ENCODE data around the gene LINC00305.

LINC00305 gene

GRCh38 chr18:64044616-64045015 lies 104.3 kb downstream of the LINC00305 start:
- Histone ChIP-seq H3K4me1 (ENCODE audit: insufficient read depth, insufficient read length) (no peaks in the 10 kb centered on the region), H3K27me3 (ENCODE audit: insufficient read depth, insufficient read length) (no peaks in the 10 kb centered on the region), H3K9me3 (ENCODE audit: insufficient read depth, low read length) (peaks cover 22% of the 10 kb centered on the region; the same call in 1 of the 2 replicates), H3K4me3 (ENCODE audit: insufficient read length, low read depth) (no peak overlapping the region), H3K9ac (ENCODE audit: insufficient read length, low read depth) (no peak overlapping the region), H3K36me3 (ENCODE audit: insufficient read depth, insufficient read length, low read length) (no peaks in the 10 kb centered on the region)
- no peak for TF ChIP-seq YY1 (IDR thresholded peaks at IDR 0.05; ENCODE audit: insufficient read depth, insufficient read length)
- TF ChIP-seq ZNF274 (IDR thresholded peaks at IDR 0.05; ENCODE audit: low read depth, low read length), result no peak
- no peak for DNase-seq (ENCODE audit: low read depth, low spot score)

- DNase-seq (ENCODE audit: low read depth, low spot score), result no peak
- Histone ChIP-seq H3K4me1 (ENCODE audit: insufficient read depth, insufficient read length) (no peaks in the 10 kb centered on the region), H3K9me3 (ENCODE audit: insufficient read depth, low read length) (peaks cover 22% of the 10 kb centered on the region; the same call in 1 of the 2 replicates), H3K9ac (ENCODE audit: insufficient read length, low read depth) (no peak overlapping the region), H3K4me3 (ENCODE audit: insufficient read length, low read depth) (no peak overlapping the region), H3K36me3 (ENCODE audit: insufficient read depth, insufficient read length, low read length) (no peaks in the 10 kb centered on the region), H3K27me3 (ENCODE audit: insufficient read depth, insufficient read length) (no peaks in the 10 kb centered on the region)
- no peak for TF ChIP-seq SUZ12 (IDR thresholded peaks at IDR 0.05; ENCODE audit: extremely low read depth, insufficient read depth, insufficient read length)
- TF ChIP-seq ZNF274 (IDR thresholded peaks at IDR 0.05; ENCODE audit: low read depth, low read length), result no peak
- no peak for TF ChIP-seq YY1 (IDR thresholded peaks at IDR 0.05; ENCODE audit: insufficient read depth, insufficient read length)
Measured at GRCh38 chr18:64042728-64043358, 106.0 kb downstream of the LINC00305 start.

- Histone ChIP-seq H3K27me3 (ENCODE audit: insufficient read depth, insufficient read length) (no peaks in the 10 kb centered on the region), H3K9me3 (ENCODE audit: insufficient read depth, low read length) (peaks cover 16% of the 10 kb centered on the region; the same call in 1 of the 2 replicates), H3K4me3 (ENCODE audit: insufficient read length, low read depth) (no peak overlapping the region), H3K4me1 (ENCODE audit: insufficient read depth, insufficient read length) (no peaks in the 10 kb centered on the region), H3K36me3 (ENCODE audit: insufficient read depth, insufficient read length, low read length) (no peaks in the 10 kb centered on the region), H3K9ac (ENCODE audit: insufficient read length, low read depth) (no peak overlapping the region)
- peak; percentile 39 for DNase-seq (ENCODE audit: low read depth, low spot score)
- TF ChIP-seq SUZ12 (IDR thresholded peaks at IDR 0.05; ENCODE audit: extremely low read depth, insufficient read depth, insufficient read length), result no peak
- TF ChIP-seq ZNF274 (IDR thresholded peaks at IDR 0.05; ENCODE audit: low read depth, low read length), result no peak
- no peak for TF ChIP-seq YY1 (IDR thresholded peaks at IDR 0.05; ENCODE audit: insufficient read depth, insufficient read length)
Measured at GRCh38 chr18:64037812-64038414, 111.0 kb downstream of the LINC00305 start.

- Histone ChIP-seq H3K4me3 (ENCODE audit: insufficient read length, low read depth) (no peak overlapping the region), H3K9me3 (ENCODE audit: insufficient read depth, low read length) (no peaks in the 10 kb centered on the region), H3K9ac (ENCODE audit: insufficient read length, low read depth) (no peak overlapping the region), H3K36me3 (ENCODE audit: insufficient read depth, insufficient read length, low read length) (no peaks in the 10 kb centered on the region), H3K4me1 (ENCODE audit: insufficient read depth, insufficient read length) (no peaks in the 10 kb centered on the region), H3K27me3 (ENCODE audit: insufficient read depth, insufficient read length) (no peaks in the 10 kb centered on the region)
- no peak for DNase-seq (ENCODE audit: low read depth, low spot score)
- TF ChIP-seq ZNF274 (IDR thresholded peaks at IDR 0.05; ENCODE audit: low read depth, low read length) (no peak), YY1 (IDR thresholded peaks at IDR 0.05; ENCODE audit: insufficient read depth, insufficient read length) (no peak), SUZ12 (IDR thresholded peaks at IDR 0.05; ENCODE audit: extremely low read depth, insufficient read depth, insufficient read length) (no peak)
Measured at GRCh38 chr18:64032312-64032711, 116.6 kb downstream of the LINC00305 start.

GRCh38 chr18:64031411-64031810 lies 117.5 kb downstream of the LINC00305 start:
- DNase-seq (ENCODE audit: low read depth, low spot score), result no peak
- no peaks in the 10 kb centered on the region for H3K36me3 ChIP-seq (ENCODE audit: insufficient read depth, insufficient read length, low read length)
- H3K4me3 ChIP-seq (ENCODE audit: insufficient read length, low read depth), result no peak overlapping the region
- H3K9ac ChIP-seq (ENCODE audit: insufficient read length, low read depth), result no peak overlapping the region
- H3K4me1 ChIP-seq (ENCODE audit: insufficient read depth, insufficient read length), result no peaks in the 10 kb centered on the region
- TF ChIP-seq ZNF274 (IDR thresholded peaks at IDR 0.05; ENCODE audit: low read depth, low read length), result no peak
- no peak for TF ChIP-seq SUZ12 (IDR thresholded peaks at IDR 0.05; ENCODE audit: extremely low read depth, insufficient read depth, insufficient read length)
- no peak for TF ChIP-seq YY1 (IDR thresholded peaks at IDR 0.05; ENCODE audit: insufficient read depth, insufficient read length)
- no peaks in the 10 kb centered on the region for H3K27me3 ChIP-seq (ENCODE audit: insufficient read depth, insufficient read length)
- H3K9me3 ChIP-seq (ENCODE audit: insufficient read depth, low read length), result no peaks in the 10 kb centered on the region

All from NT2/D1 (cell line).